ENCODE data around the gene FGF14.

DNA sequence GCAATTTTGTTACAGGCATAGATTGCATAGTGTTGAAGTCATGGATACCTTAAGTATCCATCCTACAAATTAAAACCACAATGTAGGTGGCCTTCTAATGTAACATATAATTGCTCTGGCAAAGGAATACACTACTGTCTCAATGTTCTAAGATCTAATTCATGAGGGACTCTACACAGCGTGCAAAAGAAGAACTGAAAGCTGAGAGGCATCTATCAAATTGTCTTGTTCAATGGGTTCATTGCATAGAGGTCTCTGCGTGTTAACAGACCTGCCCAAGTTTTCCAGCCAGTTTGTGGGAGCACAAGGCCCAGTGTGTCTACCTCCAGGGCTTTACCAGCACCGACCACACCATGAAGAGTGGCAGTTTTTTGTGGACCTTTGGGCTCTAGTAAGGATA is 498.0 kb downstream of the FGF14 start:
- TF ChIP-seq, protein P1, sequence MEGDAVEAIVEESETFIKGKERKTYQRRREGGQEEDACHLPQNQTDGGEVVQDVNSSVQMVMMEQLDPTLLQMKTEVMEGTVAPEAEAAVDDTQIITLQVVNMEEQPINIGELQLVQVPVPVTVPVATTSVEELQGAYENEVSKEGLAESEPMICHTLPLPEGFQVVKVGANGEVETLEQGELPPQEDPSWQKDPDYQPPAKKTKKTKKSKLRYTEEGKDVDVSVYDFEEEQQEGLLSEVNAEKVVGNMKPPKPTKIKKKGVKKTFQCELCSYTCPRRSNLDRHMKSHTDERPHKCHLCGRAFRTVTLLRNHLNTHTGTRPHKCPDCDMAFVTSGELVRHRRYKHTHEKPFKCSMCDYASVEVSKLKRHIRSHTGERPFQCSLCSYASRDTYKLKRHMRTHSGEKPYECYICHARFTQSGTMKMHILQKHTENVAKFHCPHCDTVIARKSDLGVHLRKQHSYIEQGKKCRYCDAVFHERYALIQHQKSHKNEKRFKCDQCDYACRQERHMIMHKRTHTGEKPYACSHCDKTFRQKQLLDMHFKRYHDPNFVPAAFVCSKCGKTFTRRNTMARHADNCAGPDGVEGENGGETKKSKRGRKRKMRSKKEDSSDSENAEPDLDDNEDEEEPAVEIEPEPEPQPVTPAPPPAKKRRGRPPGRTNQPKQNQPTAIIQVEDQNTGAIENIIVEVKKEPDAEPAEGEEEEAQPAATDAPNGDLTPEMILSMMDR (conservative IDR thresholded peaks at IDR 0.05; ENCODE audit: low read depth, low read length): no peak
- no peak for TF ChIP-seq EZH2 (IDR thresholded peaks at IDR 0.05; ENCODE audit: low read length, unreplicated experiment)
- TF ChIP-seq EZH2phosphoT487 (IDR thresholded peaks at IDR 0.05; ENCODE audit: borderline replicate concordance, low read length): no peak

All from PC-3 (cell line).